Breast epithelium (tissue), 3 donors: Measurements from ENCODE around the gene TMEM18.

ENCODE experiments used
- CTCF ChIP-seq, 3 donors: fragments of 450-650 bp; IDR thresholded peaks; one replicate each; pipeline ENCODE4 v1.5.1; 2016 to 2017; ENCODE audit warnings: antibody characterized with exemption in 3 of 3, mild to moderate bottlenecking in 3 of 3, moderate library complexity in 3 of 3
- POLR2A ChIP-seq: fragments of 450-650 bp; IDR thresholded peaks from one replicate; pipeline ENCODE4 v1.6.1; 2016; ENCODE audit warnings: antibody characterized with exemption, mild to moderate bottlenecking, moderate library complexity

- no peak for TF ChIP-seq CTCF (IDR thresholded peaks at IDR 0.05)
- TF ChIP-seq POLR2A = no peak
These were observed 24.2 kb downstream of the TMEM18 start for GRCh38 chr2:652881-653480.
